ENCODE measurements around the gene SLC39A12.
"Not testable (repeated sequence)": the region's sequence is repeated elsewhere in the genome, so short reads cannot be mapped to it uniquely, and the experiment has no call there.

Gene SLC39A12

GRCh38 chr10:17951868-17952371 is at the start of gene SLC39A12:
Gene SLC39A12, plus strand, starts transcription at chr10:17951918. Its CDS starts 1,359 bp downstream, at chr10:17953277.
- no peak for FAIRE-seq

GRCh38 chr10:17904564-17904963 is 47.2 kb upstream of the SLC39A12 start:
- no peak for FAIRE-seq

- FAIRE-seq = no peak
Observed at GRCh38 chr10:17905491-17905890, 46.2 kb upstream of the SLC39A12 start.

GRCh38 chr10:17906002-17906401 is 45.7 kb upstream of the SLC39A12 start:
- no peak for FAIRE-seq

- FAIRE-seq = no peak
Observed at GRCh38 chr10:17907641-17908040, 44.1 kb upstream of the SLC39A12 start.

- FAIRE-seq = peak; percentile 71
Observed at GRCh38 chr10:17910125-17910789, 41.5 kb upstream of the SLC39A12 start.

GRCh38 chr10:17912754-17913153 is 39.0 kb upstream of the SLC39A12 start:
- FAIRE-seq = no peak

- FAIRE-seq = no peak
Observed at GRCh38 chr10:17913604-17914003, 38.1 kb upstream of the SLC39A12 start.

GRCh38 chr10:17914169-17915045 is 37.3 kb upstream of the SLC39A12 start:
- no peak for FAIRE-seq

GRCh38 chr10:17915181-17915580 is 36.5 kb upstream of the SLC39A12 start:
- no peak for FAIRE-seq

GRCh38 chr10:17918187-17918903 is 33.4 kb upstream of the SLC39A12 start:
- FAIRE-seq = no peak

GRCh38 chr10:17921378-17921777 is 30.3 kb upstream of the SLC39A12 start:
- no peak for FAIRE-seq

GRCh38 chr10:17923728-17924127 is 28.0 kb upstream of the SLC39A12 start:
- FAIRE-seq = no peak

- FAIRE-seq = no peak
Observed at GRCh38 chr10:17943033-17943745, 8.5 kb upstream of the SLC39A12 start.

- not testable (repeated sequence) for FAIRE-seq
Observed at GRCh38 chr10:17950269-17950668, 1.4 kb upstream of the SLC39A12 start.

- no peak for FAIRE-seq
Observed at GRCh38 chr10:17950726-17951125, 992 bp upstream of the SLC39A12 start.

GRCh38 chr10:17954372-17954771 is 2.7 kb downstream of the SLC39A12 start:
- not testable (repeated sequence) for FAIRE-seq

- FAIRE-seq = no peak
Observed at GRCh38 chr10:17954861-17955260, 3.1 kb downstream of the SLC39A12 start.

- FAIRE-seq = no peak
Observed at GRCh38 chr10:17958049-17958448, 6.3 kb downstream of the SLC39A12 start.

- no peak for FAIRE-seq
Observed at GRCh38 chr10:17959870-17960269, 8.2 kb downstream of the SLC39A12 start.

GRCh38 chr10:17961551-17962422 is 10.1 kb downstream of the SLC39A12 start:
- no peak for FAIRE-seq

- no peak for FAIRE-seq
Observed at GRCh38 chr10:17963431-17963830, 11.7 kb downstream of the SLC39A12 start.

Measured in TTC549 (cell line).